ENCODE results near the gene FGF14. TPM values are rescaled to one million over a fixed set of nuclear protein-coding genes. Genes with fewer than 3 reads are reported as not detected.

FGF14 gene
- total and polyA plus RNA-seq, 2 of the 4 experiments (the other 2 are of a cell fraction) = under 0.01 TPM; not detected in 1

DNA sequence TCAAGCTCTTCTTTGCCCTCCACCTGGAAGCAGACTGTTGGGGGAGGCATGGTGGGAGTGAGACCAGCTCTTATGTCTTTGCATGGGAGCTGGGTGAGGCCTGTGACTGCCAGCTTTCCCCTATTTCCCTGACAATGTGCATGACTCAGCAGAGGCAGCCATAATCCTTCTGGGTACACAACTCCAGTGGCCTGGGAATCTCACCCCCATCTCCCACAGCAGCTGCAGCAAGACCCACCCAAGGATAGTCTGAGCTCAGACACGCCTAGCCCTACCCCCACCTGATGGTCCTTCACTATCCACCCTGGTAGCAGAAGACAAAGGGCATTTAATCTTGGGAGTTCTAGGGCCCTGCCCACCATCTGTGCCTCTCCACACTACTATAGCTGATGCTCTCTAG, 41.4 kb upstream of the FGF14 start:
- Histone ChIP-seq H2BK5ac (ENCODE audit: low read depth, low read length, poor library complexity, severe bottlenecking) (no peak overlapping the region), H2BK20ac (ENCODE audit: low read depth, low read length) (no peak overlapping the region), H4K91ac (ENCODE audit: insufficient read depth, low read depth, low read length) (no peak overlapping the region), H3K27ac (ENCODE audit: insufficient read depth, low read length) (no peak overlapping the region), H3K14ac (replicated peaks; ENCODE audit: low read depth, low read length) (no peak overlapping the region), H4K20me1 (ENCODE audit: insufficient read depth, low read length) (no peaks in the 10 kb centered on the region), H4K5ac (ENCODE audit: low read depth, low read length) (no peak overlapping the region), H3K9me3 (ENCODE audit: control insufficient read depth, insufficient read depth, low read length) (no peaks in the 10 kb centered on the region), H2BK15ac (ENCODE audit: low read depth, low read length) (no peak overlapping the region), H3K9me1 (ENCODE audit: insufficient read depth, low read length) (no peaks in the 10 kb centered on the region), H4K8ac (ENCODE audit: low read depth in 2 of 2, low read length in 2 of 2) (no peak overlapping the region), H3K36me3 (ENCODE audit: control insufficient read depth, insufficient read depth, low read length) (no peaks in the 10 kb centered on the region), H2AFZ (replicated peaks; ENCODE audit: low read length, poor library complexity) (no peak overlapping the region), H3K23ac (ENCODE audit: low read depth, low read length) (no peak overlapping the region), H3K4ac (ENCODE audit: low read depth, low read length) (no peak overlapping the region), H3K9ac (ENCODE audit: low read depth, low read length) (no peak overlapping the region), H2AK9ac (replicated peaks; ENCODE audit: low read depth, low read length, poor library complexity) (no peak overlapping the region), H3K79me1 (ENCODE audit: low read depth in 1 of 2, low read length in 2 of 2) (no peaks in the 10 kb centered on the region), H3K4me1 (ENCODE audit: control insufficient read depth, insufficient read depth, low read length) (no peaks in the 10 kb centered on the region), H3K27me3 (ENCODE audit: control insufficient read depth, insufficient read depth, low read length) (no peaks in the 10 kb centered on the region), H3K4me3 (ENCODE audit: insufficient read depth, low read depth, low read length) (no peak overlapping the region), H2AK5ac (ENCODE audit: low read depth, low read length) (no peak overlapping the region), H3K4me2 (ENCODE audit: low read depth, low read length) (no peak overlapping the region), H2BK120ac (ENCODE audit: low read depth, low read length) (no peak overlapping the region), H3K56ac (ENCODE audit: extremely low read depth, insufficient read depth, low read length) (no peak overlapping the region), H3K18ac (ENCODE audit: low read depth, low read length) (no peak overlapping the region)
- DNase-seq = no peak
- BruUV-seq (replicated peaks) = no TSS peak
- dilution Hi-C loops (cut with HindIII; ENCODE audit: low sequenced_read_pairs, unreplicated experiment) = no loop called here
- CTCF ChIA-PET = interaction anchor here (0.7 kb wide), 1 partner anchor 13 kb away, joined by 4 read pairs; no protein-coding TSS in a partner anchor
- intact Hi-C loops (cut with micrococcal nuclease) = no loop called here
- in situ Hi-C loops (cut with MboI; ENCODE audit: low sequenced_read_pairs) = loop anchor here (25.0 kb wide), 1 partner anchor 931 kb away; no protein-coding TSS in a partner anchor
- no peak for TF ChIP-seq SMC3 (IDR thresholded peaks at IDR 0.05; ENCODE audit: low read depth, low read length)
- no peak for TF ChIP-seq CHD1 (IDR thresholded peaks at IDR 0.05; ENCODE audit: low read depth, low read length)
- no peak for TF ChIP-seq RAD21 (IDR thresholded peaks at IDR 0.05; ENCODE audit: low read length)
- no peak for TF ChIP-seq NFE2L2 (IDR thresholded peaks at IDR 0.05; ENCODE audit: low read depth, low read length)
- no peak for TF ChIP-seq MXI1 (IDR thresholded peaks at IDR 0.05; ENCODE audit: borderline replicate concordance, low read depth, low read length)
- no peak for TF ChIP-seq FOS (IDR thresholded peaks at IDR 0.05; ENCODE audit: low read depth, low read length)
- TF ChIP-seq MAZ (IDR thresholded peaks at IDR 0.05; ENCODE audit: borderline replicate concordance, low read depth, low read length) = no peak
- TF ChIP-seq MAFK (IDR thresholded peaks at IDR 0.05; ENCODE audit: low read depth, low read length) = no peak
- POLR2A ChIA-PET (ENCODE audit: unreplicated experiment) = no interaction called here
- no peak for ATAC-seq (ENCODE audit: low read depth)
- WGBS, 2 experiments (ENCODE audit: extremely low coverage in 2 of 2, insufficient read length in 1 of 2) = no CpG with 5 or more reads among the region's 1 CpG

Measured in IMR-90 (cell line).